ENCODE data around the gene TRAF1.
A peak's percentile ranks its signal among the peaks of the same experiment; 100 is the strongest.

TRAF1 gene

DNA sequence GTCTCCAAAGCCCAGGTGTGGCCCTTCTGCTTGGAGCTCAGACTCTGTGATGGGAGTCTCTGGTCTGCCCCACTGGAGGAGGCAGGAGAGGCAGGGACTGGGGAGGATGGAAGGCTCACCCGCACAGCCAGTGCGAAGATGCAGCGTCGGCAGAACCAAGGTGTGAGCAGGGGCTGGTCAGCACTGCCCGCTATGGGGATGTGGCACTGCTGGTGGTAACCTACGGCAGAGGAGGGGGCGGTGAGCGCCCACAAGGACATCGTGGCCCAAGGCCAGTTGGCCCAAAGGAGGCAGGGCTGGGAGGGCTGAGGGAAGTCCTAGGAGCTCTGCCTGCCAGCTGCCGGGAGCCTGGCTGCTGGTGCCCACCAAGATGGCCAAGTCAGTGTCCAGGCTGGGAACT, 56.9 kb downstream of the TRAF1 start:
- no peak for DNase-seq (ENCODE audit: low read depth)
- H3K4me3 ChIP-seq (ENCODE audit: low read length) = no peak overlapping the region
- TF ChIP-seq, protein P1, sequence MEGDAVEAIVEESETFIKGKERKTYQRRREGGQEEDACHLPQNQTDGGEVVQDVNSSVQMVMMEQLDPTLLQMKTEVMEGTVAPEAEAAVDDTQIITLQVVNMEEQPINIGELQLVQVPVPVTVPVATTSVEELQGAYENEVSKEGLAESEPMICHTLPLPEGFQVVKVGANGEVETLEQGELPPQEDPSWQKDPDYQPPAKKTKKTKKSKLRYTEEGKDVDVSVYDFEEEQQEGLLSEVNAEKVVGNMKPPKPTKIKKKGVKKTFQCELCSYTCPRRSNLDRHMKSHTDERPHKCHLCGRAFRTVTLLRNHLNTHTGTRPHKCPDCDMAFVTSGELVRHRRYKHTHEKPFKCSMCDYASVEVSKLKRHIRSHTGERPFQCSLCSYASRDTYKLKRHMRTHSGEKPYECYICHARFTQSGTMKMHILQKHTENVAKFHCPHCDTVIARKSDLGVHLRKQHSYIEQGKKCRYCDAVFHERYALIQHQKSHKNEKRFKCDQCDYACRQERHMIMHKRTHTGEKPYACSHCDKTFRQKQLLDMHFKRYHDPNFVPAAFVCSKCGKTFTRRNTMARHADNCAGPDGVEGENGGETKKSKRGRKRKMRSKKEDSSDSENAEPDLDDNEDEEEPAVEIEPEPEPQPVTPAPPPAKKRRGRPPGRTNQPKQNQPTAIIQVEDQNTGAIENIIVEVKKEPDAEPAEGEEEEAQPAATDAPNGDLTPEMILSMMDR (IDR thresholded peaks at IDR 0.05; ENCODE audit: insufficient read depth, low read depth, low read length, missing control alignments) = no peak

DNA sequence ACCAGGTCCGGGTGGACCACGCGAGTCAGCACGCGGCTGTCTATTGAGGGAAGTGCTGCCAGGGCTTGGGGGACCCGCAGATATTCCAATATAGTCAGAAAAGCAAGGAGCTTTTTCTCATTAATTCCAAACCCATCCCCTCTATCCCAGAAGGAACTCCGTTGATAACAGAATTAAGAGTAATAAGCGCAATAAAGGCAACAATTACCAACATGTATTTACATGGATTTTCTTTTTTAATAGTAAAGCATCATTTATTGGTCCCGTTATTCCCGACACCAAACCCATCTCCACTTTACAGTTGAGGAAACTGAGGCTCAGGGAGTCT, 57.3 kb downstream of the TRAF1 start:
- TF ChIP-seq, protein P1 (IDR thresholded peaks at IDR 0.05; ENCODE audit: insufficient read depth, low read depth, low read length, missing control alignments) = no peak

GRCh38 chr9:120868676-120869359, 57.8 kb downstream of the TRAF1 start:
- TF ChIP-seq, protein P1 (IDR thresholded peaks at IDR 0.05; ENCODE audit: insufficient read depth, low read depth, low read length, missing control alignments) = peak; percentile 48
- peak overlapping the region; percentile 60 for H3K4me3 ChIP-seq (ENCODE audit: low read length)
- peak; percentile 99 for DNase-seq (ENCODE audit: low read depth)

More for the DNA sequence above, 57.3 kb downstream of the TRAF1 start:
- no peak for DNase-seq (ENCODE audit: low read depth)
- peak overlapping the region; percentile 60 for H3K4me3 ChIP-seq (ENCODE audit: low read length)

DNA sequence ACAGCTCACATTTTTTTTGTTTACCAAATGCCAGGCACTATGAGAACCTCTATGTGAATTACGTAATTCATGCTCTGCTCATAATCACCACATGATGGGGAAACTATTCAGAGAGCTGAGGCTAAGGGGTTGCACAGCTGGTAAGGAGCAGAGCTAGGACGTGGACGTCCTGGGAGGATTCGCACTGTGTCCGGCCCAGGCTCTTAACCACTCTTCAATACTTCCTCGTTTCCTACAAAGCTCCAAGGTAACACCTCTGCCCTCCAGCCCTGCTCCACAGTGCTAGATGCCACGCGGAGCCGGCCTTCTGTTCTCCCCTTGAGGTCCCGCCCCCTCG, 58.3 kb downstream of the TRAF1 start:
- TF ChIP-seq, protein P1 (IDR thresholded peaks at IDR 0.05; ENCODE audit: insufficient read depth, low read depth, low read length, missing control alignments) = peak; percentile 16
- DNase-seq (ENCODE audit: low read depth) = no peak
- peak overlapping the region; percentile 11 for H3K4me3 ChIP-seq (ENCODE audit: low read length)

GRCh38 chr9:120867676-120868338, 58.8 kb downstream of the TRAF1 start:
- TF ChIP-seq, protein P1 (IDR thresholded peaks at IDR 0.05; ENCODE audit: insufficient read depth, low read depth, low read length, missing control alignments) = no peak
- no peak for DNase-seq (ENCODE audit: low read depth)
- no peak overlapping the region for H3K4me3 ChIP-seq (ENCODE audit: low read length)

DNA sequence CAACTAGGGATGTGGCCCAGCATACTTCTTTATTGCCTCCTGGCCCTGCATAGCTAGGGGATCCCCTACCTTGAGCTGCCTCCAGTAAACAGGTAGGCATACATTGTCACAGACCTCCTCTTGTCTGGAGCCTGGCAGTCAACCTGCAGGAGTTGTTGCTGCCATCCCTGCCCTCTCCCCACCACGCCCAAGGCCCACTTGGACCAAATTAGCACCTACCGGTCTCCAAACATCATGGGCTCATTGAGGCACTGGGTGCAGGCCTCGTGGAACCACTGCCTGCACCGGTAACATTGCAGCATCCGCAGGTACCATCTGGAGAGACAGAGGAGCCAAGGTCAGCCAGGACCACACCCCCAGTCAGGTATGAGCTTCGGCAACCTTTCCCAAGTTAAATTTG, 59.9 kb downstream of the TRAF1 start:
- H3K4me3 ChIP-seq (ENCODE audit: low read length) = no peak overlapping the region
- no peak for DNase-seq (ENCODE audit: low read depth)
- TF ChIP-seq, protein P1 (IDR thresholded peaks at IDR 0.05; ENCODE audit: insufficient read depth, low read depth, low read length, missing control alignments) = no peak

DNA sequence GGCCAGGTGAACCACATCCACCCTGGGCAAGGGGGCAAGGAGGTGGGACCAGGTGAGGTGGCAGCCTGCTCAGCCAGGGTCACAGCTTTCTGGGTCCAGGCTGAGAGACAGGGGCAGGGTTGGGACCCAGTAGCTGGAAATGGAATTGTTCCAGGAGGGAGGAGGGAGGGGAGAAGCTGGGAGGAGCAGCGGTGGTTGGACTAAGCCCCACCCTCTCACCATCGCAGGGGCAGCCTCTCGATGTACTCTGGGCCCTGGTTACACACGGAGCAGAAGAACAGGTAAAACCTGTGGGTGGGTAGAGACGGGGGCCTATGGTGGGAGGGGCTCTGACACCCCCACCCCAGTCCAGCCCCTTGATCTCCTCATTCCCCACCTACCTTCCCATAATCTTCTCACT, 60.8 kb downstream of the TRAF1 start:
- TF ChIP-seq, protein P1 (IDR thresholded peaks at IDR 0.05; ENCODE audit: insufficient read depth, low read depth, low read length, missing control alignments) = no peak
- H3K4me3 ChIP-seq (ENCODE audit: low read length) = no peak overlapping the region
- no peak for DNase-seq (ENCODE audit: low read depth)
